ENCODE results near the gene ZFYVE21.

The ZFYVE21 gene

GRCh38 chr14:103676881-103677675 is 38.5 kb upstream of the ZFYVE21 start:
- no peak for DNase-seq (ENCODE audit: low spot score)
- in situ Hi-C loops (cut with MboI; ENCODE audit: low sequenced_read_pairs, unreplicated experiment), result no loop called here
- TF ChIP-seq, protein P1, sequence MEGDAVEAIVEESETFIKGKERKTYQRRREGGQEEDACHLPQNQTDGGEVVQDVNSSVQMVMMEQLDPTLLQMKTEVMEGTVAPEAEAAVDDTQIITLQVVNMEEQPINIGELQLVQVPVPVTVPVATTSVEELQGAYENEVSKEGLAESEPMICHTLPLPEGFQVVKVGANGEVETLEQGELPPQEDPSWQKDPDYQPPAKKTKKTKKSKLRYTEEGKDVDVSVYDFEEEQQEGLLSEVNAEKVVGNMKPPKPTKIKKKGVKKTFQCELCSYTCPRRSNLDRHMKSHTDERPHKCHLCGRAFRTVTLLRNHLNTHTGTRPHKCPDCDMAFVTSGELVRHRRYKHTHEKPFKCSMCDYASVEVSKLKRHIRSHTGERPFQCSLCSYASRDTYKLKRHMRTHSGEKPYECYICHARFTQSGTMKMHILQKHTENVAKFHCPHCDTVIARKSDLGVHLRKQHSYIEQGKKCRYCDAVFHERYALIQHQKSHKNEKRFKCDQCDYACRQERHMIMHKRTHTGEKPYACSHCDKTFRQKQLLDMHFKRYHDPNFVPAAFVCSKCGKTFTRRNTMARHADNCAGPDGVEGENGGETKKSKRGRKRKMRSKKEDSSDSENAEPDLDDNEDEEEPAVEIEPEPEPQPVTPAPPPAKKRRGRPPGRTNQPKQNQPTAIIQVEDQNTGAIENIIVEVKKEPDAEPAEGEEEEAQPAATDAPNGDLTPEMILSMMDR (IDR thresholded peaks at IDR 0.05; ENCODE audit: borderline replicate concordance, control extremely low read depth, extremely low read depth, insufficient read depth, missing control alignments), result no peak

GRCh38 chr14:103679351-103679750 is 36.3 kb upstream of the ZFYVE21 start:
- DNase-seq (ENCODE audit: low spot score), result peak; percentile 82
- in situ Hi-C loops (cut with MboI; ENCODE audit: low sequenced_read_pairs, unreplicated experiment), result no loop called here
- TF ChIP-seq, protein P1 (IDR thresholded peaks at IDR 0.05; ENCODE audit: borderline replicate concordance, control extremely low read depth, extremely low read depth, insufficient read depth, missing control alignments), result peak; percentile 46

DNA sequence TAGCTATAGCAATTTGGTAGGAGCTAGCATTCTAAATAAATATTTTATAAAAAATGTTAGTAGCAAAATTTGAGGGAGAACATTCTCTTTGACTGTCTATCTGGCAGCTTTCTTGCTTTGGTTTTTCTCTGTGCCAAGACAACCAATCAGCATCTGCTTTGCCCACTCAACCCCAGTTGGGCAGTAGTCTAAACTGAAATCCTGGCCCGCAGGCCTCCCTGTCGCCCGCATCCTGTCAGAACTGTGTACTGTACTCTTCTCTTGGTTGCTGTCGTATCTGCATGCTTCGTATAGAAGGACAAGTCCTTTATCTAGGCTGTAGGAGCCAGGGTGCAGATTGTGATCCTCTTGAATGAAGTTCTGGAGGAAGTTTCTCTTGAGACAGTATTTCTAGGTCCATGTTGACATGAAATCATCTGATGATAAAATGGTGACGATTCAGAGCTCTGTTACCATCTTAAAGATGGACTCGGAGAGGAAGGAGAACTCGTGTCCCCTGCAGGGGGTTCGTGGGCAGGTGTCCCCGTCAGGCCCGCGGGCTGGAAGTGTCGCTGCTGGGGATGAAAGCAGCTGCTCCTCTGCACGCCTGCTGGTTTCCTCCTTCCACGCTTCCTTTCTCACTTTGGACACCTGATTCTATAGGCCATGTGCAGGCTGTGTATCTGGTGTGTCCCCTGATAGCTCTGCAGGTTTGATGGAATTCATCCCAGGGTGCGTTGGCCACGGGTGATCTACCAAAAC is 34.9 kb upstream of the ZFYVE21 start:
- TF ChIP-seq, protein P1 (IDR thresholded peaks at IDR 0.05; ENCODE audit: borderline replicate concordance, control extremely low read depth, extremely low read depth, insufficient read depth, missing control alignments), result no peak
- no peak for DNase-seq (ENCODE audit: low spot score)
- in situ Hi-C loops (cut with MboI; ENCODE audit: low sequenced_read_pairs, unreplicated experiment), result no loop called here

DNA sequence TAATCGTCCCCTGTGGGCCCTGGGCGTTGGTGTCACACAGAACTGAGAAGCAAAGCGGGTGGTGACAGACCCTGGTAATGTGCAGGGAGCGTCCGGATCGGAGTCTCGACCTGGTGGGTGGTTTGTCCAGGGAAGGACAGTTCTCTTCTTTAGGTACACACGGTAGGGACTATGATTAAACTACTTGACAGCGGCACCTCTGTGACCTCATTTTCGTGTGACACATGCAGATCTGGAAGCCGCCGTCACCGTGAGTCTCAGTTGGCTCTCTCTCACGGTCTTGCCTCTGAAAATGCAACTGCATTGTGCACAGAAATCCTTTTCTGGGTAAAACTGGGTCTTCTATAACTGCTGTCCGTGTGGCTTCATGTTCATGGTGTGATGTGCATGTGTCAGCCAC is 32.5 kb upstream of the ZFYVE21 start:
- TF ChIP-seq, protein P1 (IDR thresholded peaks at IDR 0.05; ENCODE audit: borderline replicate concordance, control extremely low read depth, extremely low read depth, insufficient read depth, missing control alignments), result no peak
- in situ Hi-C loops (cut with MboI; ENCODE audit: low sequenced_read_pairs, unreplicated experiment), result no loop called here

GRCh38 chr14:103684471-103684870 is 31.1 kb upstream of the ZFYVE21 start:
- DNase-seq (ENCODE audit: low spot score), result no peak
- in situ Hi-C loops (cut with MboI; ENCODE audit: low sequenced_read_pairs, unreplicated experiment), result no loop called here

More for the DNA sequence above, 32.5 kb upstream of the ZFYVE21 start:
- DNase-seq (ENCODE audit: low spot score), result no peak

GRCh38 chr14:103684871-103685270 is 30.7 kb upstream of the ZFYVE21 start:
- no peak for DNase-seq (ENCODE audit: low spot score)
- TF ChIP-seq, protein P1 (IDR thresholded peaks at IDR 0.05; ENCODE audit: borderline replicate concordance, control extremely low read depth, extremely low read depth, insufficient read depth, missing control alignments), result no peak
- in situ Hi-C loops (cut with MboI; ENCODE audit: low sequenced_read_pairs, unreplicated experiment), result no loop called here

More at GRCh38 chr14:103684471-103684870, 31.1 kb upstream of the ZFYVE21 start:
- TF ChIP-seq, protein P1 (IDR thresholded peaks at IDR 0.05; ENCODE audit: borderline replicate concordance, control extremely low read depth, extremely low read depth, insufficient read depth, missing control alignments), result no peak
